NCI-H2029 (cell line): ENCODE results near the gene SURF2.
"Not testable (repeated sequence)": the region's sequence is repeated elsewhere in the genome, so short reads cannot be mapped to it uniquely, and the experiment has no call there.

Experiments used
- DNase-seq: peaks from one replicate; lab custom pipeline; 2025; lab: John Stamatoyannopoulos, UW

Gene SURF2

GRCh38 chr9:133377280-133377679, 20.9 kb downstream of the SURF2 start:
- DNase-seq: not testable (repeated sequence)

GRCh38 chr9:133377721-133378216, 21.4 kb downstream of the SURF2 start:
- DNase-seq: no peak

DNA sequence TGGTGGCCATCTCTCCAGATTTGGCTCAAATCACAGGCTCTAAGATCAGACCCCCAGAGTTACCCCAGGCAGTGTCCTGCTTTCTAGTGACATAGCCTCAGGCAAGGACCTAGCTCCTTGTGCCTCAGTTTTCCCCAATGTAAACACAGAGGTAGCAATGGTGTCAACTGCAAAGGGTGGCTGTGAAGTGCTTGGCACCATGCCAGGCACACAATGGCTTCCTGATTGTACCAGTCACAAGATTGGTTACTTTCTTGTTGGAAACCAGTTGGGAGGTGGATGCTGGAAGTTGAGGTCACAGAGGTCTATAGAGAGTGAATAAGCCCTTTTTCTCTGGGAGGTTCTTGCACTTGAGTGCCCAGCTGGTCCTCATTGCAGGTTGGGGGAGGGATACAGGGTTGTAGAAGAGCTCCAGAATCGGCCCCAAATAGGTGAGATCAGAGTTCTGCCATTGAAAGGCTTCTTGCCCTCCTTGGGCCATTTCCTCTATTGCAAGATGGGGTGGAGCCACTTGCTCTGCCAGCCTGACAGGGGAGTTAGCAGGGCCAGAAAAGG, 22.1 kb downstream of the SURF2 start:
- peak; percentile 23 for DNase-seq

DNA sequence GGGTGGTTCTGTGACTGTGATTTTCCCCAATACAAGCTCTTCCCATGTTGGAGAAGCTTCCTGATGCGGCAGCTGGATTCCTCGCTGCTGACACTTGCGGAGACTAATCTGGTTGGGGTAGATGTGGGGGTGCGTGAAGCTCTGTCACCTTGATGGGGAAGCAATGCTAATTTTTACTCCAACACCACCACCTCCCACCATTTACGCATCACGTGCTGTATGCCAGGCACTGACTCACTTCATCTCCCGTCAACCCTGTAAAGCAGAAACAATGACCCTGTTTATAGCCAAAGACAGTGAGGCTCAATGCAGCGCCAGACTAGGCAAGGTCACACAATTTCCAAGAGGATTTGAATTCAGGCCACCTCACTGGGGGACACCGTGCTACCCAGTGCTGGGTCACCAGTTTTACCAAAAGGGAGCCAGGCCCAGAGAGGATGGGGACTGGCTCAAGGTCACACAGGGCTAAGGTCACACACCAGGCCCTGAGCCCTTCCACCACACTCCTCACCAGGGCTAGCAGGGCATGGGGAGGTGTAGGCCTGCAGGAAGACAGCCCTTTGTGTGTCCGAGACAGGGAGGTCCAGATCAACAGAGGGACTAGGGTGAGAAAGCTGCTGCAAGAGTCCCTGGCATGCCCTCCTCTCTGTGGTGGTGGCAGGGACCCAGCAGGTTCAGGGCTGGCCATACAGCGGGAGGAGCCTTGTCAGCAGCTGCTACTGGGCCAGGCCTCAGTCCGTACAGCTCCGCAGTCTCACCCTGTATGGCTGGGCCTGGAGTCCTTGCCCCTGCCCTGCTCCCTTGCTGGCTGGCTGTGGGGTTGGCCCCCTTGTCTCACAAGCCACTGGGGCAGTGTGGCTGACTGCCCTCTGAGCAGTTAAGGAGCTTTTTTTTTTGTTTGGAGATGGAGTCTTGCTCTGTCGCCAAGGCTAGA, 23.1 kb downstream of the SURF2 start:
- no peak for DNase-seq

- DNase-seq: no peak
Measured at GRCh38 chr9:133380734-133381133, 24.4 kb downstream of the SURF2 start.

GRCh38 chr9:133382507-133383141, 26.3 kb downstream of the SURF2 start:
- DNase-seq: no peak

GRCh38 chr9:133383438-133383837, 27.1 kb downstream of the SURF2 start:
- DNase-seq: no peak

- DNase-seq: no peak
Measured at GRCh38 chr9:133384736-133385321, 28.5 kb downstream of the SURF2 start.

GRCh38 chr9:133385452-133385851, 29.1 kb downstream of the SURF2 start:
- no peak for DNase-seq

GRCh38 chr9:133386338-133386737, 30.0 kb downstream of the SURF2 start:
- no peak for DNase-seq

GRCh38 chr9:133387680-133388079, 31.3 kb downstream of the SURF2 start:
- DNase-seq: no peak

DNA sequence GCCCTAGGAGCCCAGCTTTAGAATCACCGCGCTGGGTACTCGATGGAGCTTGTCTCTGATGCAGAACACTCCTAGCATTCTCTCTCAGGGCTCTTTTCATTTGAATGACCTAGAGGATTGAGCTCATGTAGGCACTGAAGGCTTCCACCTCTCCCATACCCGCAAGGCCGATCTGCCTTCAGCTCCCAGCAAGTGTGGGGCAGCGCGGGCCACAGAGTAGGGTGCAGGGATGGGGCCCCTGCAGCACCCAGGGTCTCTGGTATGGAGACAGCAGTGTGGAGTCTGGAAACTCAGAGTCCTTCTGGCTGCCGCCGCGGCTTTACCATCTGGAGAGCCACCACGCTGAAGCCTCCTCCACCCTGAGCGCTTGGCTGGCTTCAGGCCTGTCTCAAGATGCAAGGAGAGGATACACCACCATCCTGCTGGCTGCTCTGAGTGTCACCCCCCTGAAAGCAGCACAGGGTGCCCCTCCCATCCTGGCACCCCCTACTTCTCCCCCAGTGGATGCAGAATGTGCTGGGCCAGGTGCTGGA, 32.7 kb downstream of the SURF2 start:
- no peak for DNase-seq

DNA sequence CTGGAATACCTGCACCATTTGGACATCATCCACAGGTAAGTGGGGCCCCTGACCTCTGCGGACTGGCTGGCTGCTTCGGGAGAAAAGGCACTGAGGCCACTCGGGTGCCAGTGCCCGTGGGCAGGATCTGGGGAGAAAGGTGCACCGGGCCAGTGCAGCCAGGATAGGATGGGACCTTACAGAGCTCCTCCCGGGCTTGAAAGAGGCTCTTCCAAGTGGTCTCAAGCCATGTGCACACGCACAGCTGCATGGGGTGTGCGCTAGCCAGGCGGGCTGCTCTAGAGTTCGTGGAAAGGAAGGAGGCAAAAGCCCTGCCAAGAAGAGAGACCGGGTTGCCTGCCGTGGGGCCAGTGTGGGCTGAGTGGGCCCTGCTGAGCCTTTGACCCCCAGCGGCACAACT, 33.2 kb downstream of the SURF2 start:
- DNase-seq: no peak

DNA sequence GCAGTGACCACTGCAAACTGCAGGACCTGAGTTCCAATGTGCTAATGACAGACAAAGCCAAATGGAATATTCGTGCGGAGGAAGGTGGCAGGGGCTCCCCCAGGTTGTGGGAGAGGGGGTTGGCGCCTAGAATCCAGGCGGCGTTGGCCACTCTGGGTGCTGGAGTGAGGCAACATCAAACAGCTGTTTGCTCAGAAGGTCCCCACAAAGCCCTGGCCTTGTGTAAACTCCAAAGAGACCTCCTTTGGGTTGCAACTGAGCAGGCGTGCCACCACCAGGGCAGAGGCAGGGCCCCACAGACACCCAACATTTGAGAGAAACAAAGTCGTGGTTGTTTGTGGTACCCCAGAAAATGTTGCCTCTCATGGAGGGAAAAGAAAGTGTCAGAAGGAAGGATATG, 34.4 kb downstream of the SURF2 start:
- no peak for DNase-seq

- not testable (repeated sequence) for DNase-seq
Measured at GRCh38 chr9:133391449-133391848, 35.1 kb downstream of the SURF2 start.

DNA sequence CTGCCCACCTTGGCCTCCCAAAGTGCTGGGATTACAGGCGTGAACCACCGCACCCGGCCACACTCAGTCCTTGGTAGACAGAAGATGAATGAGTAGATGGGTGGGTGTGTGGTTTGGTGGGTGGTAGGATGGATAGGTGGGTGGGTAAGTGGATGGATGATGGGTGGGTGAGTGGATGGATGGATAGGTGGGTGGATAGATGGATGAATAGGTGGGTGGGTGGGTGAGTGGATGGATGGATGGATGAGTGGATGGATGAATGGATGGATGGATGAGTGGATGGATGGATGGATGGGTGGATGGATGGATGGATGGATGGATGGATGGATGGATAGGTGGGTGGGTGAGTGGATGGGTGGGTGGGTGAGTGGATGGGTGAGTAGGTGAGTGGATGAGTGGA, 36.0 kb downstream of the SURF2 start:
- DNase-seq: not testable (repeated sequence)

GRCh38 chr9:133393399-133393798, 37.0 kb downstream of the SURF2 start:
- no peak for DNase-seq

DNA sequence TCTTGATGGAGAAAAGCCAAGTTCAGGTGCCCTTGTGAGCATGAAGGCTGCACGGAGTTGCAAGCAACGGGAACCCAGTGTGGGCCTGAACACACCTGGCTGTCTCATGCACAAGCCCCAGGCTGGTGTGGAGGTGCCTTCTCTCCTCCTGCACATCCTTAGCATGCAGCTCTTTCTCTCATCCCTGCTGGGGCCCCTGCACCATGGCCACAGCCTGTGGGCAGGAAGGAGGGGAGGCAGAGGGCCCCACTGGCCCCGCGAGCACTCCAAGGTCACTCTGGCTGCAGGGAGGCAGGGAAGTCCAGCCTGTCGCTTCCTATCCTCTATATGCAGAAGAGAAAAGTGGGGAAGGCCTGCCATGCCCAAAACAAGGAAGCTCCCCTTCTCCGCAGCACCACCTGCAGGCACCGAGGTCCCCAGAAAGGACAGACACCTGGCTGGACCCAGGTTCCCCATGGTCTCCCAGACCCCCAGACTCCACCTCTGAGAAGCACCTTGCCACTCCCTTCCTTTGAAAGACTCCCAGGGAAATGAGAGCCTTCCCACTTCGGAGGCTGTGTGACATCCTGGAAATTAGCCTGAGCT, 38.4 kb downstream of the SURF2 start:
- no peak for DNase-seq

DNA sequence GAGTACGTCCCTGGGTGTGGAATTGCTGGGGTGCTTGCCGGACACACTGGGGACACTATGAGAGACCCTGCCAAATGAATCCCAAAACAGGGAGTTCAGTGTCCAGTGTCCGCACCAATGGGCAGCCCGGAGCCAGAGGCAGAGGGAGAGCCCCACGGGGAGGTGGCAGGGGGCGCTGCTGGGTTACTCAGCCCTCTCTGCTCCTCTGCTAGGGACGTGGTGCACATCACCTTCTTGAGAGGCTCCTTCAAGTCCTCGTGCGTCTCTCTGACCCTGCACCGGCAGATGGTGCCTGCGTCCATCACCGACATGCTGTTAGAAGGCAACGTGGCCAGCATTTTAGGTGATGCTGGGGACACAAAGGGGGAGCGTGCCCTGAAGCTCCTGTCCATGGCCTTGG, 40.6 kb downstream of the SURF2 start:
- no peak for DNase-seq

GRCh38 chr9:133397370-133397769, 41.0 kb downstream of the SURF2 start:
- no peak for DNase-seq

DNA sequence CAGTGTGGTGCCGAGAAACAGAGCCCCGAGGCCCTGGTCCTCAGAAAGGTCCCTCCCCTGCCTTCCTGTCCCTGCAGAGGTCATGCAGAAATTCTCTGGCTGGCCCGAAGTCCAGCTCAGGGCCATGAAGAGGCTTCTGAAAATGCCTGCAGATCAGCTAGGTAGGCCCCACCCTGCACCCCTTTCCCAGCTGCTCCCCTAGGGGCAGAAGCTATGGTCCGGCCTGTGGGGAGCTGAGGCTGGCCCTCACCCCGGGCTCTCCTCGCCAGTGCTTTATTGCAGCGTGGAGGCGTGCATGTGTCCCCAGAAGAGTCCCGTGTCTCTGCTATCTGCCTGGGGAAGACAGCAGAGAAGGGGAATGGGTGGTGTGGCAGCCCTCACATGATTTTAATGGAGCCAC, 41.5 kb downstream of the SURF2 start:
- DNase-seq: no peak

- no peak for DNase-seq
Measured at GRCh38 chr9:133400292-133400691, 43.9 kb downstream of the SURF2 start.
